Measurements from ENCODE around the gene ABLIM2.

ABLIM2 gene

DNA sequence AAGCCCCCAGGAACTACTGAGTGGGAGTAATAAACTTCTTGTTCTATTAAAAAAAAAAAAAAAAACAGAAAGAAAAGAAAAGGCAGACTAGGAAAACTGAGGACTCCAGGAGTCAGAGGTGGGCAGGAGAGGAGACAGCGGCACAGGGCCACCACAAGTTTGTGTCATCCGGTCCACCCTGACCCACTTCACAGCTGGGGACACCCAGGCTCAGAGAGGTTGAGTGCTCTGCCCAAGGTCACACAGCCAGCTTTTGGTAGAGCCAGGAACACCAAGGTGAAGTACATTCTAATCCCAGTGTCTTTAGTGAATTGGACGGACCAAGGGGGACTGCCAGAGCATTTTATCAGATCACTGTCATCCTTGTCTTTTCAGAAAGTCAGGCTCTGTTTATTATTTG, 16.4 kb upstream of the ABLIM2 start:
- no peak for DNase-seq (ENCODE audit: low read depth)

- no peak for DNase-seq (ENCODE audit: low read depth)
These were observed 15.1 kb upstream of the ABLIM2 start for GRCh38 chr4:8173492-8174242.

DNA sequence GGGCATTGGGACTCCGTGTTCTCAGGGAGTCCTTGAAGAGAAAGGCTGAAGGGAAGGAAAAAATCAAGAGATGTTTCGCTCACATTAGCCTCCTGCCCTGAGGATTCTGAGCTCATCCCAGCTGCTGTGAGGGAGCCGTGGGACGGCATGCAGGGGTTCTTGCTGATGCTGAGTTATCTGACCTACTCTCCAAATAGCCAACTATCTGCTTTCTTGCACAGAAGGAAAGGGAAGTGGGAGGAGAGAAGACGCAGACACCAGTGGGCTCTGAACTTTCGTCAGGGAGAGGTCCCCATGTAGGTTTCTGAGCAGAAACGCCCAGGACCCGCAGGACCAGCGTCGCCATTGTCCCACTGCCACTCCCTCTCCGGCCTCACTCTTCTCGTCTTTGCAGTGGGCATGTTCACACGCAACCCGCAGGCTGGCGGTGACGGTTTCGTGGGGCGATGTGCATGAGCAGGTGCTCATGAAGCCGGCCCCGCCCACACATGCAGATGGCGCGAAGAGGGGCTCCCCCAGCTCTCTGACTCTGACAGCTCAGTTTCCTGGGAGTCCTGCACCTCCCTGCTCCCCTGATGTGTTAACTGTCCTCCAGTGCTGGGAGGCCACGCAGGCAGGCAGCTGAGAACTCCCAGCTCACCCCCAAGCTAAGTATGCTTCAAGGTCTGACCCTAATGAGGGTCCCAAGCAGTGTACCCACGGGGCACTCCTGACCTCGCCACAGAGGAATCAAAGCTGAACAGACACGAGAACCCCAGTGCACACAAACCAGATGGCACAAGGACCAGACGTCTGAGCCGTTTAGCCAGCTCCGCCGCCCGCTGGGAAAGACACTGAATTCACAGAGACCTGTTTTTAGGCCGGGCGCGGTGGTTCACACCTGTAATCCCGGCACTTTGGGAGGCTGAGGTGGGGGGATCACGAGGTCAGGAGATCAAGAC, 13.6 kb upstream of the ABLIM2 start:
- no peak for DNase-seq (ENCODE audit: low read depth)

DNA sequence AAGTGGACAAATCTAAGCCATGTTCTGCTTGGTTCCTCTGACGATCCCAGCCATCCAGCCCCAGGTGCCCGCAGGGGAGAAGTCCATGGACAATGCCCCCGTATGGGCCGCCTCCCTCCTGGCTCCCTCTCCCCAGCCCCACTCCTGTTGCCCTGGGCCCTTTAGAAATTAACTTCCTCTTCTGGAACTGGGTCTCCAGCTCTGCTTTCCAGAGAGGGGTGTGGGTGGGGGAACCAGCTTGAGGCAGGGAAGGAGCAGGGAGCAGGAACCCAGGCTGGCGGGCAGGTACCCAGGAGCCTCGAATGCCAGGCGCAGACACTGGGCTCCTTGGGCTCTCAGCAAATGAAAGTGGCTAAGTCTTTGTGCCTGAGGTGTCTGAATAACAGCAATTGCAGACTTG, 12.7 kb upstream of the ABLIM2 start:
- DNase-seq (ENCODE audit: low read depth): no peak

GRCh38 chr4:8170341-8170740, 11.7 kb upstream of the ABLIM2 start:
- no peak for DNase-seq (ENCODE audit: low read depth)

DNA sequence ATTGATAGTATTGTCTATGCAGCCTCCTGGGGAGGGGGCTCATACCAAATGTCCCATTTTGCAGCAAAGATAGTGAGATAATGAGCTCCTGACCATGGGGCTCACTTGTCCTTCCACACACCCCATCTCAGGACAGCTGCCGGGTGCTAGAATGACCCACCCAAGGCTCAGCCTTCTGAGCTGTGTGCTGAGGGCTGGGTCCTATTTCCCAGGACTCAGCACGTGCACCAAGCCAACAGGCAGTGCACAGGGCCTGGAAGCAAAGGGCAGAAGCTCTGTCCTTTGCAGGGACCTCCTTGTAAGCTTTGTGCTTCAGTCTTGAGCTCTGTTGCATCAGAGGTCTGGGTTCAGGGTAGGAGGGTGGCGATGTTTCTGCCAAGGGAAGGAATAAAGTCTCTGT, 11.2 kb upstream of the ABLIM2 start:
- DNase-seq (ENCODE audit: low read depth): no peak

- DNase-seq (ENCODE audit: low read depth): no peak
These were observed 10.4 kb upstream of the ABLIM2 start for GRCh38 chr4:8168832-8169598.

- no peak for DNase-seq (ENCODE audit: low read depth)
These were observed 9.6 kb upstream of the ABLIM2 start for GRCh38 chr4:8168232-8168631.

- no peak for DNase-seq (ENCODE audit: low read depth)
These were observed 9.2 kb upstream of the ABLIM2 start for GRCh38 chr4:8167815-8168214.

GRCh38 chr4:8167291-8167690, 8.7 kb upstream of the ABLIM2 start:
- DNase-seq (ENCODE audit: low read depth): no peak

DNA sequence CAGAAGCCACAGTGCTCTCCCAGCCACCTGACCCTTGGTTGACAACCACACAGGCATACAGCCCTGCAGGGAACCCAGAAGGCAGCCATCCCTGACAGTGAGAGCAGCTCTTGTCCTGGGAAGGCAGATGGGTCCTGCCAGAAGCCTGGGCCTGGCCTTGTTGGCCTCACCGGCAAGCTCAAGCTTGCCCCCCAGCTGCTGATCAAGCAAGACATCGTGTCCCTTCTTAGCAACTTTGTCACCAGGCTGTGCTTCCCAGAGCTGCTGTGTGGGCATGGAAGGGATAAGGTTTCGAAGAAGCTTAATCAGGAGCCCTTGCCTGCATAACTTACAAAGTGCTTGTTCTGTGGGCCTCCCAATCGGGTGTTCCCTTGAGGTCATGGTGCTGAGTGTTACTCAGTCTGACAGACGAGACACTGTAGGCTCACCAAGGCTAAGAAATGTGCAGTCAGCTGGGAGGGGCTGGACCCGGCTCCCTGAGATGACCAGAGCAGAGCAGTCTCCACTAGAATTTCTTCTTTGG, 6.8 kb upstream of the ABLIM2 start:
- DNase-seq (ENCODE audit: low read depth): no peak

DNA sequence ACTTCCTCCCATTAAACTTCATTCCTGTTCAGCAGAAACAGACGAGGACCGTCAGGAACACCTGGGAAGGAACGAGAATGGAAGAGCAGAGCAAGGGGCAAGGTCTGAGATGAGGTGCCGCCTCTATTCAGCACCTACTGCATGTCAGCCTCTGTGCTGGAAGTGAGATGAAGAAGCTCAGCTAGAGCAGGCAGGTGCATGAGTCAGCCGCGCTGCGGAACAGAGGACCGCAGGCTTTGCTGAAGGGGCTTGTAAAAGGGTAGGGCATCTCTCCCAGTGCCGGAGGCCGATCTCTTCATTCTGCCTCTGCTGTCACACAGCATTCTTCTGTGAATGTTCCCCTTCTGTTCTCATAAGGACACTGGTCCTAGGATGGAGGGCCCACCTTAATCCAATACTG, 6.1 kb upstream of the ABLIM2 start:
- DNase-seq (ENCODE audit: low read depth): no peak

DNA sequence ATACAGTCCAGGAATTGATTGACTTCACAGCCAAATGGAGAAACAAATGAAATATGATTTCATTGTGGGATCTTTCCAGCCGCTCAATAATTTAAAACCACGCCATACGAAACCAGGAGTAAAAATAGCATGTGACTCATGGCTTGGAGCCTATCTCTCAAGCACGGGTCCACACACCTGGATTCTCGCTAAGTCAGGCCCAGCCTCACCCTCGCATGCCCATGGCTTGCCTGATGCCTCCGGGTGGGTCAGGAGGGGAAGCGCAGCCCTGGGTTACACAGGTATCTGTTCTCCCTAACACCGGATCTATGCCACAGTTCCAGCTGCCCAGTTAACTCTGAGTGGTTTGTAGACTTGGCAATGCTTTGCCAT, 5.6 kb upstream of the ABLIM2 start:
- DNase-seq (ENCODE audit: low read depth): no peak

DNA sequence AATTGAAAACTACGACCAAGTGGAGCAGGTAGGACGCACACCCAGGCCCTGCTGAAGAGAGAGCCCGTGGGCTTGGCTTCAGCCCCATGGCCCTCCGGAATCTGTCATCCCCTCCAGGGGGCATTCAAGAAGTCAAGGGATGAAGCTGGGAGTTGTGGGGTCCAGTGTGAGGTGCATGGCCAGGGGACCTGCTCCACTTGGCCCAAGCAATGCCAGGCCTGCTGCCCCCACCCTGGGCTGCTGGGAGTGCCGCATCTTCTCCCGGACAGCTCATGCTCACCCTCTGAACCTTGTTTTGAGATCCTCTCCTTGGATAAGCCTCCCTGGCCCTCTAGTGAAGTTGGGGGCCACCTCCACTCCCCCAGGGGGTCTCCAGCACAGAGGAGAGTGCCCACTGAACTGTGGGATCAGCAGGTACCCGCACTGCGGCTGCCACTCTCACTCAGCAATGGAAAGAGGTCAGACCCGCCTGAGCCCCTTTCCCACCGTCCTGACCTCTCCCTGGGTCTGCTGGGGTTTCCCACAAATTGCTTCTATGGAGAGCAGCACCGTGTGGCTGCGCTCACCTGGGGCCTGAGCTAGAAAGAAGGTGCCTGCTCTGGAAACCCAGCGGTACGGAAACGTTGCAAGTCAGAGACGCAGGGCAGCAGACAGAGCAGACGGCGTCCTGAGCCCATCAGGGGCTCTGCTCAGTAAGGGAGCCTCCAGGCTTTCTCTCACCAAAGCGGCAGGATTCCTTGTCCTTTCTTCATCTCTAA, 5.0 kb upstream of the ABLIM2 start:
- DNase-seq (ENCODE audit: low read depth): no peak

DNA sequence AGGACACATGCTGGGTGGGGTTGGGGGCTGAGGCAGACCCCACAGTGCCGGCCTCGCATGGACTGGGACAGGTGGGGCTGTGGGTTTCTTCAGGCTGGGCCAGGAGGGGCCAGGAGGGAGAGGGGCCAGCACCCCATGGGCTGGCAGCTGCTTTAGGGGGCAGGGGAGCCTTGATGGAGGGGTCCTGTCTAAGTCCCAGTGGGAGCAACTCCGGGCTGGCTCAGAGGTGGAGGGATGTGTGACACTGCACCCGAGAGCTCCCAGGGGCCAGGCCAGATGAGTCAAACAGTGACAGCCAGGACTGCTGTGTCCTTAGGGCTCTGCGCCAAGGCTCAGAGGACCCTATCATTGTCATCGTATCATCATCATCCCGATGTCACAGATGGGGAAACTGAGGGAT, 4.4 kb upstream of the ABLIM2 start:
- DNase-seq (ENCODE audit: low read depth): no peak

DNA sequence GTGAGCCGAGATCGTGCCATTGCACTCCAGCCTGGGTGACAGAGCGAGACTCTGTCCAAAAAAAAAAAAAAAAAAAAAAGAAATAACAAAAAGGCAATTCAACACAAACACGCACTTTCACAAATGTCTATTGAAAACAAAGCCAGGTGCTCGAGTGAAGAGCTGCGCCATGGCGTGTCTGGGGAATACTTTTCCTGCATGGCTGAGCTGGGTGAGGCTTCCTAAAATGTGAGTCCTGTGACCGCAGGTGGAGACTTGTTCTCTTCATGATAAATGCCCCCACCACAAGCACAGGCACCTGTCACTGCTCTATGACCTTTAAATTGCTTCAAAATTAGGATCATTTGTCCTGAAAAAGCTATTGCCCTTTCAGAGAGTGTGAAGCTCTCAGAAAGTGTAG, 4.0 kb upstream of the ABLIM2 start:
- no peak for DNase-seq (ENCODE audit: low read depth)

GRCh38 chr4:8160572-8160971, 2.0 kb upstream of the ABLIM2 start:
- no peak for DNase-seq (ENCODE audit: low read depth)

DNA sequence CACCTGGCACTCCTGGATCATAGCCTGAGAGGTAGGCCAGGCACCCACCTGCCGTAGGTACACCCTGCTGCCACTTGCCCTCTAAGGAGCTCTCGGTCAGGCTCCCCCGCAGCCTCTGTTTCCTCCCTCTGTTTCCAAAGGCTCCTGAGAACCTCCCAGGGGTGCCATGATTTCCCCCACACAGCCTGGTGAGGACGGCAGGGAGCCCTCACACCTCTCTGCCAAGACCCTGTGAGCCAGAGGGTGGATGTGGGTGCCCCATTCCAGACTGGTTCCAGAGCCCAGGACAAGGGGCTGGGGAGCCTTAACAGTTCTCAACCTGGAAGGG, 1.6 kb upstream of the ABLIM2 start:
- no peak for DNase-seq (ENCODE audit: low read depth)

DNA sequence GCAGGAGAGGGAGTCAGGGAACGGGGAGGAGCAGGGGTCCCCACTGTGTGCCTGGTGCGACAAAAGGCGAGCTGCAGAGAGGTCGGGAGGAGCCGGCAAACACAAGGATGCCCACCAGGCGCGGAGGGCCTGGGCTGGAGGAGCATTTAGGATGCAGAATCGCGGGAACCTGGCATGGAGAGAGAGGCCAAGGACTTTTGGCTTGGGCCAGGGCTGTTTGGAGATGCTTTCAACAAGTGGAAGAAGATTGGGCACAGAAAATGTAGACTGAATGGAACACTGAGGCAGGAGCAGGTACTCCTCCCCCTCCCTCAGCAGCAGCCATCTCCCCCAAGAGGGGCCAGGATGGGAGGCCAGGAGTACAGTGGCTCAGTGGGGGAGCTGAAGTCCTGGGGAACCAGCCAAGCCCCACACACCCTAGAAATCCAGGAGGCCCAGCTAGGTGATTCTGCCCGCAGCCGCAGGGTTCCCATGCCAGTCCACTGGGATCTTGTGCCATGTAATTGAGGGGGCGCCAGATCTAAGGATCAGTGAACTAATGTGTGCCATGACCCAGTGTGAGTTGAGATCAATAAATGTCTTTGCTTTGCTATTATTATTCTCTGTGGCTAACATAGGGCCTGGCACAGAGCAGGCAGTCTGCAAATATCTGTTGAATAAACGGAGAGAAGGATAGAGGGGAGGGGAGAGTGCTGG, 1.1 kb upstream of the ABLIM2 start:
- no peak for DNase-seq (ENCODE audit: low read depth)

GRCh38 chr4:8157944-8158709, 486 bp downstream of the ABLIM2 start:
- DNase-seq (ENCODE audit: low read depth): no peak
